Activated T-cell treated with anti-CD3 and anti-CD28 coated beads, Interleukin-2, amount 50 U/mL, for 4 hours (primary cell): ENCODE measurements around the gene MBL2. TPM values are rescaled to one million over a fixed set of nuclear protein-coding genes. Genes with fewer than 3 reads are reported as not detected.

Experiments
- ATAC-seq, 2 donors: fragments of 200-7000 bp; cut with Tn5 transposase; one replicate each; pipeline ENCODE4 v1.10.0; 2021
- DNase-seq: peaks from one replicate; pipeline ENCODE4 v3.0.0-alpha.2; 2020
- H3K27me3 Mint-ChIP-seq: one replicate; pipeline ENCODE4 v1.8.0; 2021; ENCODE audit warnings: low read depth, mixed read lengths
- H3K36me3 Mint-ChIP-seq: one replicate; pipeline ENCODE4 v1.8.0; 2022; ENCODE audit warnings: mixed read lengths; ENCODE audit not compliant: insufficient read depth
- H3K4me1 Mint-ChIP-seq: one replicate; pipeline ENCODE4 v1.8.0; 2021; ENCODE audit warnings: low read depth, mixed read lengths
- H3K4me3 Mint-ChIP-seq: one replicate; pipeline ENCODE4 v1.8.0; 2021; ENCODE audit warnings: mild to moderate bottlenecking, moderate library complexity, mixed read lengths
- H3K9me3 Mint-ChIP-seq: one replicate; pipeline ENCODE4 v1.8.0; 2021; ENCODE audit warnings: mixed read lengths
- total RNA-seq, 3 donors: library from RNA; stranded (reverse); gene quantifications; one replicate each; pipeline ENCODE4 v1.2.1, GENCODE V29; 2021

MBL2 gene
- total RNA-seq, 3 donors from 2014 or later, result not detected

DNA sequence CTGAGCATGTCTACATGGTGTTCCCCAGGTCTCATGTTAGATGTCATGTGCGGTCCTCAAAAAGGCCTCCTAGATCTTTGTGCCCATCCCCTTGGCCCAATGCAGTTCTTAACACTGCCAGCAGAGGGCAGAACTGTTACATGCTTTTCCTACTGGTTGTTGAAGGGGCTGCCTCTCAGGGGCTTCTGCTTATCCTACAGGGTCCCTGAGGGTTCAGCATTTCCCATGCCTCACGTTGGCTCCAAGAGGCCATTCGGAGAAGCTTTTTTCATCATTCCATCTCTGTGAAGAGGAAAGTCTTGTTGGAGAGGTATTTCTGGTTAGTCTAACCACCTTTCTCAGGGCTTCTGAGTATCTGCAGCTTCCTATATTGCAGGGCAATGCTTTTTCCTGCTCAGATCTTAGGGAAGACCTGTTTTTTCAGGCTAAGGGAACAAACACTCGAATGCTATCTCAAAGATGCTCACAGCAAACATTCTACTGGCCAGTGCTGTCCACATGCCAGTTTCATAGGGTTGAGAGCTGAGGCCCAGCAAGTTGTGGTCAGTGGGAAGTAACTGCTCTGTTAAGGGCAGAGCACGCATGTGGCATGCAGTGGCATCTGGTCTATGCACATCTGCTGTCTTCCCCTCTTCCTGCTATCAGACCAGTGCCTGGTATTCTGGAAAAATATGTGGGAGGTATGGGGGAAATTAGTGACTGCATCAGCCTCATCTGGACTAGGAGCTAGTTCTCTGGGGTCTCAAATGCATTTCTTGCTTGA is 31.5 kb downstream of the MBL2 start:
- Mint-ChIP-seq H3K4me3 (no peak overlapping the region), H3K9me3 (no peaks in the 10 kb centered on the region), H3K36me3 (no peaks in the 10 kb centered on the region), H3K27me3 (peaks cover 1% of the 10 kb centered on the region), H3K4me1 (no peaks in the 10 kb centered on the region)
- no peak for ATAC-seq
- DNase-seq, result no peak

- no peak for ATAC-seq
- no peaks in the 10 kb centered on the region for H3K36me3 Mint-ChIP-seq
- no peak overlapping the region for H3K4me3 Mint-ChIP-seq
Measured at GRCh38 chr10:52740155-52740549, 32.4 kb downstream of the MBL2 start.

DNA sequence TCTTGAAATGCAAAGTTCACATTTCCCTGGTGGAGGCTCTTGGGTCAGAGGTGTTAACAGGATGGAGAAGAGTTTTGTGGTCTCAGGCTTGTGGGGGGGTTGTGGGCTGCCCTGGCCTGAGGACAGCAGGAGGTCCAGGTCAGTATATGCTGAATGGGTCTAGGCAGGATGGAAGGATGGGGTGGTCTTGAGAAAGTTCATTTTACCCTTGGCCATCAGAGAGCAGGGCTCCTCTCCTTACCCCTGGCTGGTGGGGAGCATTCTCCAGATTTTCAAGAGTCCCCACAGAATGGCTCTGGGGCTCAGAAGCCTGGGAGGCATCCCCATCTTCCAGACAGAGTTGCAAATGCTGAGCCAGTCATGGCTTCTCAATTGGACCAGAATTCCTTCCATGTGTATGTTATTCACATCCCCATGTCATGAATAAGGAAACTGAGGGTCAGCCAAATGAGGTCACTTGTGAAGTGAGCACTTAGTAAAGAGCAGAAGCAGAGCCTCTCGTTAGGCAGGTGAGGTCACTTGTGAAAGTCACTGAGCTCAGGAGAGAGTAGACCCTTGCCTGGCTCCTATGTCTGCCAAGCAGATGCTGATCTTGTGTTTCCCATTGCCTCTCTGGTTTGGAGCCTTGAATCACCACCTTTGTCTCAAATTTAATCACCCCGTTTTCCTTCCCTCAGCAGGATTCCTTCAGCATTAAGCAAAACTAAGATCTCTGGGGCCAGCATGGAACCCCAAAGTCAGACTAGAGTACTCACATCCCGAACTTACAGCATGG is 33.0 kb downstream of the MBL2 start:
- H3K4me3 Mint-ChIP-seq, result no peak overlapping the region
- peaks cover 1% of the 10 kb centered on the region for H3K27me3 Mint-ChIP-seq
- DNase-seq (no peak), ATAC-seq (no peak)
- H3K9me3 Mint-ChIP-seq, result peaks cover 4% of the 10 kb centered on the region
- no peaks in the 10 kb centered on the region for H3K36me3 Mint-ChIP-seq
- no peaks in the 10 kb centered on the region for H3K4me1 Mint-ChIP-seq

More at GRCh38 chr10:52740155-52740549, 32.4 kb downstream of the MBL2 start:
- DNase-seq, result no peak
- Mint-ChIP-seq H3K9me3 (no peaks in the 10 kb centered on the region), H3K4me1 (no peaks in the 10 kb centered on the region), H3K27me3 (peaks cover 1% of the 10 kb centered on the region)

DNA sequence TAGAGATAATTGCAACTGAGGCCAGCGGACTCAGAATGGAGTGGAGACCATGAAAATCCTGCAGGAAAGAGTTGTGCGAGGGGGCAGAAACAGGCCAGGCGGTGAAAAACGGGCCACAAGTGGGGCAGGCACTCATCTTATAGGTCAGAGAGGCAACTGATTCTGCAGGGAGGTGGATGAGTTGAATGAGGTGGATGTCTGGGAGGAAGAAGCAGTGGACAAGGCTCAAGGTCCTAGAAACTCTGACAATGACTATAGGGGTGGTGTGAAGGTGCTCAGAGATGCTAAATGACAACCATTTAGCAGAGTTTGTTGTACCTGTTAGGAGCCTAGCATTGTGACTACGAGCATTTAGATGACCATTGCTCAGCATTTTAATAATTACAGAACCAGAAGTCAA is 33.6 kb downstream of the MBL2 start:
- peaks cover 1% of the 10 kb centered on the region for H3K27me3 Mint-ChIP-seq

DNA sequence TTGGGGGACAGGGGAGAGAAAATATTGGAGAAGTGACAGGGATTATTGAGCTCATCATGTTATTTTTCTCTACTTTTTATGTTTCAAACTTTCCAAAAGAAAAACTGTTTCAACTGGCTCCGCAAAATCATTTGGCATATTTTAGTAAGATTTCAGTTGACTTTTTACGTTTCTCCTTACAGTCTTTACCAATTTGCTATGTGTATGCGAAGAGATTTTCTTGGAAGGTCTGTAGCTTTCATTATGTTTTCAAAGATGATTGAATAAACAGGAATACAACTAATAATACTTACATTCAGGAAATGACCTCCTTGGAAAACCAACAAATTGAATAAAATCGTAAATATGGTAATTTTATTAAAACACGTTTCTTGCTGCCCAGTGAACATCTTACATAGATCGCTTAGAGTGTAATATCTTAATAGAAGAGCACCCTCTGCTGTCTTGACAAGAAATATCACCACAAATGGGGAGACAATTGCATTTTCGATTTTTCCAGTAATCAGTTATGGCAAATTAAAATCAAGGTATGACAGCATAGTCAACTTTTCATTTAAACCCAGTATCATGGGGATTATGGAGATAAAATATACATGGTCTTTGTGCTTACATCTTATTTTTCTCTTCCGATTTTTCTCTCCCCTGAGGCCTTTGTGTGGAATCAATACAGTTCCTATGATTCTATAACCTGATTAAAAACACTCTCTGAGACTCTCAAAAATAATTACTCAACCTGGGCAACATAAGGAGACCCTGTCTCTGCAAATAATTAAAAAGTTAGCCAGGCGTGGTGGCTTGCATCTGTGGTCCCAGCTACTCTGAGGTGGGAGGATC is 43.1 kb downstream of the MBL2 start:
- DNase-seq, result no peak
- ATAC-seq, result no peak
- H3K27me3 Mint-ChIP-seq, result no peaks in the 10 kb centered on the region
- H3K9me3 Mint-ChIP-seq, result no peaks in the 10 kb centered on the region
- H3K36me3 Mint-ChIP-seq, result no peaks in the 10 kb centered on the region
- H3K4me1 Mint-ChIP-seq, result no peaks in the 10 kb centered on the region
- no peak overlapping the region for H3K4me3 Mint-ChIP-seq

More for the DNA sequence above, 33.6 kb downstream of the MBL2 start:
- ATAC-seq (no peak), DNase-seq (no peak)
- H3K4me3 Mint-ChIP-seq, result no peak overlapping the region
- no peaks in the 10 kb centered on the region for H3K4me1 Mint-ChIP-seq
- peaks cover 4% of the 10 kb centered on the region for H3K9me3 Mint-ChIP-seq
- no peaks in the 10 kb centered on the region for H3K36me3 Mint-ChIP-seq

DNA sequence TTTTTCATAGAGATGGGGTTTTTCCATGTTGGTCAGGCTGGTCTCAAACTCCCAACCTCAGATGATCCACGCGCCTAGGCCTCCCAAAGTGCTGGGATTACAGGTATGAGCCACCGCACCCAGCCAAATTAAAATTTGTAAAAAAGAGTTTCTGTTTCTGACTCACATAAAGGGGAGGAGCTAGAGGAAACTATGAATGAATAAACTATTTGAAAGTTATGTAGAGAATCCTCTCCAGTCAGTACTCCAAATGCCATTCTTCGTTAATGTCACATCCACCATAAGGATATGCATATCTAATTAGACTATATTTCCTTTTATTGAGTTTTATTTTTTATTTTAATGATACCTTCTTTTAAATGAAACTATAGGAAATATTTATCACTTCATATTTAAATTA is 52.6 kb downstream of the MBL2 start:
- ATAC-seq, result no peak
- no peak for DNase-seq
- Mint-ChIP-seq H3K4me3 (no peak overlapping the region), H3K9me3 (no peaks in the 10 kb centered on the region), H3K4me1 (no peaks in the 10 kb centered on the region), H3K36me3 (no peaks in the 10 kb centered on the region), H3K27me3 (no peaks in the 10 kb centered on the region)
